ENCODE results near the gene BBS5.

Gene BBS5

GRCh38 chr2:169511818-169512217 is 32.5 kb downstream of the BBS5 start:
- TF ChIP-seq FOXP2 (optimal IDR thresholded peaks at IDR 0.05; ENCODE audit: borderline replicate concordance, extremely low read depth, extremely low read length, insufficient read depth) (no peak), SIN3A (IDR thresholded peaks at IDR 0.05; ENCODE audit: borderline replicate concordance, insufficient read depth, low read length) (no peak), REST (IDR thresholded peaks at IDR 0.05; ENCODE audit: insufficient read depth in 1 of 2, low read depth in 2 of 2, low read length in 2 of 2) (no peak), POLR2AphosphoS5 (IDR thresholded peaks at IDR 0.05; ENCODE audit: low read depth, low read length) (no peak), TAF1 (IDR thresholded peaks at IDR 0.05; ENCODE audit: borderline replicate concordance, insufficient read depth, low read length) (no peak)

GRCh38 chr2:169512525-169512924 is 33.2 kb downstream of the BBS5 start:
- TF ChIP-seq TAF1 (IDR thresholded peaks at IDR 0.05; ENCODE audit: borderline replicate concordance, insufficient read depth, low read length) (no peak), POLR2AphosphoS5 (IDR thresholded peaks at IDR 0.05; ENCODE audit: low read depth, low read length) (no peak), FOXP2 (optimal IDR thresholded peaks at IDR 0.05; ENCODE audit: borderline replicate concordance, extremely low read depth, extremely low read length, insufficient read depth) (no peak), SIN3A (IDR thresholded peaks at IDR 0.05; ENCODE audit: borderline replicate concordance, insufficient read depth, low read length) (no peak), REST (IDR thresholded peaks at IDR 0.05; ENCODE audit: insufficient read depth in 1 of 2, low read depth in 2 of 2, low read length in 2 of 2) (no peak)

- TF ChIP-seq REST (IDR thresholded peaks at IDR 0.05; ENCODE audit: insufficient read depth in 1 of 2, low read depth in 2 of 2, low read length in 2 of 2): no peak
- TF ChIP-seq SIN3A (IDR thresholded peaks at IDR 0.05; ENCODE audit: borderline replicate concordance, insufficient read depth, low read length): no peak
- no peak for TF ChIP-seq POLR2AphosphoS5 (IDR thresholded peaks at IDR 0.05; ENCODE audit: low read depth, low read length)
- no peak for TF ChIP-seq FOXP2 (optimal IDR thresholded peaks at IDR 0.05; ENCODE audit: borderline replicate concordance, extremely low read depth, extremely low read length, insufficient read depth)
- TF ChIP-seq TAF1 (IDR thresholded peaks at IDR 0.05; ENCODE audit: borderline replicate concordance, insufficient read depth, low read length): no peak
These were observed 33.8 kb downstream of the BBS5 start for GRCh38 chr2:169513094-169513493.

- TF ChIP-seq POLR2AphosphoS5 (IDR thresholded peaks at IDR 0.05; ENCODE audit: low read depth, low read length): no peak
- TF ChIP-seq REST (IDR thresholded peaks at IDR 0.05; ENCODE audit: insufficient read depth in 1 of 2, low read depth in 2 of 2, low read length in 2 of 2): no peak
- no peak for TF ChIP-seq FOXP2 (optimal IDR thresholded peaks at IDR 0.05; ENCODE audit: borderline replicate concordance, extremely low read depth, extremely low read length, insufficient read depth)
- TF ChIP-seq TAF1 (IDR thresholded peaks at IDR 0.05; ENCODE audit: borderline replicate concordance, insufficient read depth, low read length): no peak
- TF ChIP-seq SIN3A (IDR thresholded peaks at IDR 0.05; ENCODE audit: borderline replicate concordance, insufficient read depth, low read length): no peak
These were observed 34.6 kb downstream of the BBS5 start for GRCh38 chr2:169513926-169514325.

GRCh38 chr2:169520896-169521295 is 41.6 kb downstream of the BBS5 start:
- TF ChIP-seq SIN3A (IDR thresholded peaks at IDR 0.05; ENCODE audit: borderline replicate concordance, insufficient read depth, low read length) (no peak), REST (IDR thresholded peaks at IDR 0.05; ENCODE audit: insufficient read depth in 1 of 2, low read depth in 2 of 2, low read length in 2 of 2) (no peak), POLR2AphosphoS5 (IDR thresholded peaks at IDR 0.05; ENCODE audit: low read depth, low read length) (no peak), FOXP2 (optimal IDR thresholded peaks at IDR 0.05; ENCODE audit: borderline replicate concordance, extremely low read depth, extremely low read length, insufficient read depth) (no peak), TAF1 (IDR thresholded peaks at IDR 0.05; ENCODE audit: borderline replicate concordance, insufficient read depth, low read length) (no peak)
